Liver (tissue), 9 donors: ENCODE measurements around the gene TMEM141. TPM values are rescaled to one million over a fixed set of nuclear protein-coding genes. Genes with fewer than 3 reads are reported as not detected.

Experiments
- DNase-seq: peaks from one replicate; pipeline ENCODE4 v3.0.0-alpha.2; 2017; ENCODE audit warnings: low spot score
- H3K27ac ChIP-seq, 2 donors: one replicate each; pipeline ENCODE4 v1.7.0; 2013; ENCODE audit warnings: inconsistent platforms in 2 of 2, low read length in 2 of 2, control low read depth in 1 of 2, low read depth in 1 of 2, mild to moderate bottlenecking in 1 of 2
- H3K27me3 ChIP-seq, 4 donors: one replicate each; pipeline versions ENCODE4 v1.6.1 to v1.7.0; 2013; ENCODE audit warnings: low read length in 3 of 4, inconsistent platforms in 1 of 4, mild to moderate bottlenecking in 1 of 4, moderate library complexity in 1 of 4; ENCODE audit not compliant: control insufficient read depth in 4 of 4, insufficient read depth in 4 of 4
- H3K36me3 ChIP-seq, 4 donors: one replicate each; pipeline versions ENCODE4 v1.6.1 to v1.7.0; 2013; ENCODE audit warnings: low read length in 3 of 4, mild to moderate bottlenecking in 3 of 4, low read depth in 1 of 4, moderate library complexity in 1 of 4; ENCODE audit not compliant: control insufficient read depth in 4 of 4, insufficient read depth in 3 of 4
- H3K4me1 ChIP-seq, 4 donors: one replicate each; pipeline versions ENCODE4 v1.6.1 to v1.7.0; 2013; ENCODE audit warnings: low read length in 3 of 4, mild to moderate bottlenecking in 3 of 4, moderate library complexity in 1 of 4; ENCODE audit not compliant: control insufficient read depth in 4 of 4, insufficient read depth in 4 of 4
- H3K4me3 ChIP-seq, 3 donors: one replicate each; pipeline versions ENCODE4 v1.6.1 to v1.7.0; 2013; ENCODE audit warnings: low read length in 3 of 3, control low read depth in 1 of 3, low read depth in 1 of 3, mild to moderate bottlenecking in 1 of 3
- H3K9ac ChIP-seq, 2 donors: one replicate each; pipeline ENCODE4 v1.7.0; 2013; ENCODE audit warnings: low read length in 2 of 2, mild to moderate bottlenecking in 2 of 2, moderate library complexity in 2 of 2, control low read depth in 1 of 2, low read depth in 1 of 2
- H3K9me3 ChIP-seq, 4 donors: one replicate each; pipeline versions ENCODE4 v1.6.1 to v1.7.0; 2013; ENCODE audit warnings: low read length in 3 of 4; ENCODE audit not compliant: control insufficient read depth in 4 of 4
- EGR1 ChIP-seq, 2 donors: IDR thresholded peaks; 2 replicates each; pipeline ENCODE4 v1.6.1; 2016 to 2018; ENCODE audit warnings: antibody characterized with exemption in 2 of 2, low read depth in 2 of 2
- FOXA1 ChIP-seq: IDR thresholded peaks from 2 replicates; pipeline ENCODE4 v1.6.1; 2016; ENCODE audit warnings: antibody characterized with exemption
- FOXA2 ChIP-seq: IDR thresholded peaks from 2 replicates; pipeline ENCODE4 v1.6.1; 2016; ENCODE audit warnings: antibody characterized with exemption
- GABPA ChIP-seq, 2 donors: IDR thresholded peaks in 1 of 2; conservative IDR thresholded peaks in 1 of 2; 2 replicates each; pipeline ENCODE4 v1.6.1; 2016; ENCODE audit warnings: antibody characterized with exemption in 2 of 2, mild to moderate bottlenecking in 1 of 2, moderate library complexity in 1 of 2
- HNF4A ChIP-seq, 2 donors: conservative IDR thresholded peaks; 2 replicates each; pipeline ENCODE4 v1.6.1; 2016; ENCODE audit warnings: antibody characterized with exemption in 2 of 2, mild to moderate bottlenecking in 2 of 2
- HNF4G ChIP-seq: IDR thresholded peaks from 2 replicates; pipeline ENCODE4 v1.6.1; 2016; ENCODE audit warnings: antibody characterized with exemption
- JUND ChIP-seq, 2 donors: IDR thresholded peaks; 2 replicates each; pipeline ENCODE4 v1.6.1; 2016; ENCODE audit warnings: antibody characterized with exemption in 2 of 2
- NR2F2 ChIP-seq: IDR thresholded peaks from 2 replicates; pipeline ENCODE4 v1.6.1; 2016; ENCODE audit warnings: antibody characterized with exemption
- RAD21 ChIP-seq, 2 donors: IDR thresholded peaks; 2 replicates each; pipeline ENCODE4 v1.6.1; 2016; ENCODE audit warnings: antibody characterized with exemption in 2 of 2, mild to moderate bottlenecking in 2 of 2
- RXRA ChIP-seq, 2 donors: IDR thresholded peaks; 2 replicates each; pipeline ENCODE4 v1.6.1; 2017 to 2018; ENCODE audit warnings: antibody characterized with exemption in 2 of 2, mild to moderate bottlenecking in 1 of 2
- SP1 ChIP-seq: IDR thresholded peaks from 2 replicates; pipeline ENCODE4 v1.6.1; 2018; ENCODE audit warnings: antibody characterized with exemption, mild to moderate bottlenecking
- TAF1 ChIP-seq: conservative IDR thresholded peaks from 2 replicates; pipeline ENCODE4 v1.6.1; 2016; ENCODE audit warnings: antibody characterized with exemption, mild to moderate bottlenecking
- YY1 ChIP-seq: IDR thresholded peaks from 2 replicates; pipeline ENCODE4 v1.6.1; 2016; ENCODE audit warnings: antibody characterized with exemption, mild to moderate bottlenecking
- WGBS: extraction: QIAGEN DNeasy Blood & Tissue Kit; methylation state at CpG from one replicate; pipeline ENCODE4 v1.1.7; 2013; 5-methylcytosine and 5-hydroxymethylcytosine counted together
- polyA plus RNA-seq, 2 donors: library from polyadenylated mRNA; stranded (reverse) in 1 of 2; unstranded in 1 of 2; fragments of 200-250 nt in 1 of 2; fragments of >200 nt in 1 of 2; fragmentation: Nextera tagmentation in 1 of 2; extraction: Ambion mirVana in 1 of 2; gene quantifications; one replicate each; pipeline versions ENCODE4 v1.2.1 to v1.2.3, GENCODE V29; 2013 to 2015
- total RNA-seq, 2 donors: library from RNA; depleted of rRNA; stranded (reverse); fragments of >200 nt; gene quantifications; one replicate each; pipeline ENCODE4 v1.2.3, GENCODE V29; 2014
- TF ChIP-seq, protein P1 (sequence below): IDR thresholded peaks from 2 replicates; pipeline ENCODE4 v1.6.1; 2016; ENCODE audit warnings: antibody characterized with exemption, mild to moderate bottlenecking
- TF ChIP-seq, protein P2 (sequence below): IDR thresholded peaks from 2 replicates; pipeline ENCODE4 v1.6.1; 2016; ENCODE audit warnings: antibody characterized with exemption
- TF ChIP-seq, protein P3 (sequence below): IDR thresholded peaks from 2 replicates; pipeline ENCODE4 v1.6.1; 2016; ENCODE audit warnings: antibody characterized with exemption
- TF ChIP-seq, protein P4 (sequence below): IDR thresholded peaks from 2 replicates; pipeline ENCODE4 v1.6.1; 2016; ENCODE audit warnings: antibody characterized with exemption
- TF ChIP-seq, protein P5 (sequence below): fragments of 150-350 bp; IDR thresholded peaks from 2 replicates; pipeline ENCODE4 v1.5.1; 2017; ENCODE audit warnings: improper control_type of control experiment, low read depth, low read length; ENCODE audit not compliant: missing input control
- donor health status: healthy.
- donor health status: healthy.
- donor health status: healthy.
- donor health status: healthy.
- donor health status: healthy.

TMEM141 gene
- total and polyA plus RNA-seq, 4 donors: 32.2 to 74.7 (median 66.2) TPM

DNA sequence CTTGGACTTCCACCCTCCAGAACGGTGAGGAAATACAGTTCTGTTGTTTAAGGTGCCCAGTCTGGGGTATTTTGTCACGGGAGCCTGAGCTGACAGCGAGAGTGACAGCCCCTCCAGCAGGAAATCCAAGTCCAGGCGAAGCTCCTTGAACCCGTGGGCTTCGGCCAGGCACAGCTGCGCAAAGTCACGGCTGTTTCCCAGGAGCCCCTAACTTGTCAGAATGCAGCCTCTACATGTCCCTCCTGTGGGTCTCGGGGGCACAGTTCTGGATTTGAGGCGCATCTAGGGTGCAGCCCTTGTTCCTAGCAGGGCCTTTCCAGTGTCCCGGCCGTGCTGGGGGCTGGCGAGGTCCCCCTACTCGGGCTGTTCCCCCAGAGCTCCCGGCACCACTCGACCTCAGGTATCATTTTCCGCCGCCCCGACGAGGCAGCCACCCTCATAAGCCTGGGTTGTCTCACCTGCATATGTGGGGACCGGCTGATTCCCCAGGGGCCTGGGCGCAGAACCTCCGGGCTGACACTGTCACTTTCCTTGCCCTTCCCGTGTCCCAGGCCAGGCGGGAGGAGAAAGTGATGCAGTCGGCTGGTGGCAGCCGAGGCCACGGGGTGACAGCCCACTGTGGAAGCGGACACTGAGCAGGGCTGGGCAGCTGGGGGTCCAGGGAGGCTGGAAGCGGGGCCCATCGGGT is 37.6 kb upstream of the TMEM141 start:
- Histone ChIP-seq H3K27ac (no peak overlapping the region), H3K4me3 (no peak overlapping the region), H3K27me3 (no peaks in the 10 kb centered on the region), H3K36me3 (no peaks in the 10 kb centered on the region), H3K9ac (no peak overlapping the region), H3K9me3 (peaks cover 0 to 10% (median 1%) of the 10 kb centered on the region in 4 donors), H3K4me1 (no peaks in the 10 kb centered on the region)
- WGBS: 90% methylated on average over 31 of the region's 31 CpGs
- TF ChIP-seq, protein P1, sequence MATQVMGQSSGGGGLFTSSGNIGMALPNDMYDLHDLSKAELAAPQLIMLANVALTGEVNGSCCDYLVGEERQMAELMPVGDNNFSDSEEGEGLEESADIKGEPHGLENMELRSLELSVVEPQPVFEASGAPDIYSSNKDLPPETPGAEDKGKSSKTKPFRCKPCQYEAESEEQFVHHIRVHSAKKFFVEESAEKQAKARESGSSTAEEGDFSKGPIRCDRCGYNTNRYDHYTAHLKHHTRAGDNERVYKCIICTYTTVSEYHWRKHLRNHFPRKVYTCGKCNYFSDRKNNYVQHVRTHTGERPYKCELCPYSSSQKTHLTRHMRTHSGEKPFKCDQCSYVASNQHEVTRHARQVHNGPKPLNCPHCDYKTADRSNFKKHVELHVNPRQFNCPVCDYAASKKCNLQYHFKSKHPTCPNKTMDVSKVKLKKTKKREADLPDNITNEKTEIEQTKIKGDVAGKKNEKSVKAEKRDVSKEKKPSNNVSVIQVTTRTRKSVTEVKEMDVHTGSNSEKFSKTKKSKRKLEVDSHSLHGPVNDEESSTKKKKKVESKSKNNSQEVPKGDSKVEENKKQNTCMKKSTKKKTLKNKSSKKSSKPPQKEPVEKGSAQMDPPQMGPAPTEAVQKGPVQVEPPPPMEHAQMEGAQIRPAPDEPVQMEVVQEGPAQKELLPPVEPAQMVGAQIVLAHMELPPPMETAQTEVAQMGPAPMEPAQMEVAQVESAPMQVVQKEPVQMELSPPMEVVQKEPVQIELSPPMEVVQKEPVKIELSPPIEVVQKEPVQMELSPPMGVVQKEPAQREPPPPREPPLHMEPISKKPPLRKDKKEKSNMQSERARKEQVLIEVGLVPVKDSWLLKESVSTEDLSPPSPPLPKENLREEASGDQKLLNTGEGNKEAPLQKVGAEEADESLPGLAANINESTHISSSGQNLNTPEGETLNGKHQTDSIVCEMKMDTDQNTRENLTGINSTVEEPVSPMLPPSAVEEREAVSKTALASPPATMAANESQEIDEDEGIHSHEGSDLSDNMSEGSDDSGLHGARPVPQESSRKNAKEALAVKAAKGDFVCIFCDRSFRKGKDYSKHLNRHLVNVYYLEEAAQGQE: no peak
- TF ChIP-seq HNF4G (no peak), RAD21 (IDR thresholded peaks at IDR 0.05) (no peak), RXRA (IDR thresholded peaks at IDR 0.05) (no peak), SP1 (no peak), FOXA1 (no peak), JUND (IDR thresholded peaks at IDR 0.05) (no peak), EGR1 (IDR thresholded peaks at IDR 0.05; ENCODE audit: low read depth in 2 of 2) (no peak), TAF1 (no peak), NR2F2 (no peak), GABPA (IDR thresholded peaks at IDR 0.05 in 1 of 2, conservative IDR thresholded peaks at IDR 0.05 in 1 of 2) (no peak), FOXA2 (no peak), YY1 (no peak), HNF4A (conservative IDR thresholded peaks at IDR 0.05) (no peak)
- TF ChIP-seq, protein P2, sequence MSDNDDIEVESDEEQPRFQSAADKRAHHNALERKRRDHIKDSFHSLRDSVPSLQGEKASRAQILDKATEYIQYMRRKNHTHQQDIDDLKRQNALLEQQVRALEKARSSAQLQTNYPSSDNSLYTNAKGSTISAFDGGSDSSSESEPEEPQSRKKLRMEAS: no peak
- TF ChIP-seq, protein P3, sequence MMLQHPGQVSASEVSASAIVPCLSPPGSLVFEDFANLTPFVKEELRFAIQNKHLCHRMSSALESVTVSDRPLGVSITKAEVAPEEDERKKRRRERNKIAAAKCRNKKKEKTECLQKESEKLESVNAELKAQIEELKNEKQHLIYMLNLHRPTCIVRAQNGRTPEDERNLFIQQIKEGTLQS: no peak
- TF ChIP-seq, protein P4, sequence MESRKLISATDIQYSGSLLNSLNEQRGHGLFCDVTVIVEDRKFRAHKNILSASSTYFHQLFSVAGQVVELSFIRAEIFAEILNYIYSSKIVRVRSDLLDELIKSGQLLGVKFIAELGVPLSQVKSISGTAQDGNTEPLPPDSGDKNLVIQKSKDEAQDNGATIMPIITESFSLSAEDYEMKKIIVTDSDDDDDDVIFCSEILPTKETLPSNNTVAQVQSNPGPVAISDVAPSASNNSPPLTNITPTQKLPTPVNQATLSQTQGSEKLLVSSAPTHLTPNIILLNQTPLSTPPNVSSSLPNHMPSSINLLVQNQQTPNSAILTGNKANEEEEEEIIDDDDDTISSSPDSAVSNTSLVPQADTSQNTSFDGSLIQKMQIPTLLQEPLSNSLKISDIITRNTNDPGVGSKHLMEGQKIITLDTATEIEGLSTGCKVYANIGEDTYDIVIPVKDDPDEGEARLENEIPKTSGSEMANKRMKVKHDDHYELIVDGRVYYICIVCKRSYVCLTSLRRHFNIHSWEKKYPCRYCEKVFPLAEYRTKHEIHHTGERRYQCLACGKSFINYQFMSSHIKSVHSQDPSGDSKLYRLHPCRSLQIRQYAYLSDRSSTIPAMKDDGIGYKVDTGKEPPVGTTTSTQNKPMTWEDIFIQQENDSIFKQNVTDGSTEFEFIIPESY: no peak
- TF ChIP-seq, protein P5, sequence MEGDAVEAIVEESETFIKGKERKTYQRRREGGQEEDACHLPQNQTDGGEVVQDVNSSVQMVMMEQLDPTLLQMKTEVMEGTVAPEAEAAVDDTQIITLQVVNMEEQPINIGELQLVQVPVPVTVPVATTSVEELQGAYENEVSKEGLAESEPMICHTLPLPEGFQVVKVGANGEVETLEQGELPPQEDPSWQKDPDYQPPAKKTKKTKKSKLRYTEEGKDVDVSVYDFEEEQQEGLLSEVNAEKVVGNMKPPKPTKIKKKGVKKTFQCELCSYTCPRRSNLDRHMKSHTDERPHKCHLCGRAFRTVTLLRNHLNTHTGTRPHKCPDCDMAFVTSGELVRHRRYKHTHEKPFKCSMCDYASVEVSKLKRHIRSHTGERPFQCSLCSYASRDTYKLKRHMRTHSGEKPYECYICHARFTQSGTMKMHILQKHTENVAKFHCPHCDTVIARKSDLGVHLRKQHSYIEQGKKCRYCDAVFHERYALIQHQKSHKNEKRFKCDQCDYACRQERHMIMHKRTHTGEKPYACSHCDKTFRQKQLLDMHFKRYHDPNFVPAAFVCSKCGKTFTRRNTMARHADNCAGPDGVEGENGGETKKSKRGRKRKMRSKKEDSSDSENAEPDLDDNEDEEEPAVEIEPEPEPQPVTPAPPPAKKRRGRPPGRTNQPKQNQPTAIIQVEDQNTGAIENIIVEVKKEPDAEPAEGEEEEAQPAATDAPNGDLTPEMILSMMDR: no peak
- DNase-seq: no peak
